SHP77 treated with DMSO at 0.1 percent for 48 hours (cell line): Measurements from ENCODE around the gene DLK1.
A peak's percentile ranks its signal among the peaks of the same experiment; 100 is the strongest.

Experiments
- DNase-seq: peaks from one replicate; lab custom pipeline; 2025; lab: John Stamatoyannopoulos, UW

The DLK1 gene

DNA sequence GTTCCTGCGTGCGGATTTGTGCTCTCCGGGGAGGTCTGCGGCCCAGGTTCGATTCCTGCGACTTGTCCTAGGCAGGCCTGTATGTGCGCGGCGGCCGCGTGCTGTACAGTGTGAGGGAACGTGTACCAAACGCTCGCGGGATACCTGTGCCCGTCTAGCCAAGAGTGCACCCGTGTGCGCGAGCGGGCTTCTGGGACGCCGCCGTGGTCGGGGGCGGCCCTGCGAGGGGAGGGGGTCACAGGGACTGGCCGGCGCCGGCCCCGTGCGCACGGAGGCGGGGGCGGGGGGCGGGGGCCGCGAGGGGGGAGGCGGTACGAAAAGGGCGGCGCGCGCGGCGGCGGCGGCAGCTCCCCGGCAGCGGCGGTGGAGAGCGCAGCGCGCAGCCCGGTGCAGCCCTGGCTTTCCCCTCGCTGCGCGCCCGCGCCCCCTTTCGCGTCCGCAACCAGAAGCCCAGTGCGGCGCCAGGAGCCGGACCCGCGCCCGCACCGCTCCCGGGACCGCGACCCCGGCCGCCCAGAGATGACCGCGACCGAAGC is at the start of gene DLK1:
TSS of gene DLK1 (plus strand) at position 343 of the 536 bp plus-strand sequence. CDS start at position 520, 177 bp downstream.
- DNase-seq: no peak

DNA sequence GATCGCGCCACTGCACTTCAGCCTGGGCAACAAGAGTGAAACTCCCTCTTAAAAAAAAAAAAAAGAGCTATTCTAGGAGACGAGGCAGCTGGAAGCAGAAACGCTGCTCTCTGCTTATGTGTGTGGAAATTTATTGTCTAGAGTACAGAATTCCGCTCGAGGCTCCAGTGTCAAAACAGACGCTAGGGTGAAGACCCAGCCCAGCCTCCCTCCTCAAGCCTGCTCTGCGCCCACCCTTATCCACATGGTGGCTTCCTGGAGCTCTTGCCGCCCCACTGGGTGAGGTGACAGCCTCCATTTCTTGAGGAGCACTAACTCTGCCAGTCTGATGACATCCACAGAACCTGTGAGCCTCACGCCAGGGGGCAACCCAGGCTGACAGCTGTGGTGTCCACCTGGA is 49.5 kb upstream of the DLK1 start:
- DNase-seq: no peak

DNA sequence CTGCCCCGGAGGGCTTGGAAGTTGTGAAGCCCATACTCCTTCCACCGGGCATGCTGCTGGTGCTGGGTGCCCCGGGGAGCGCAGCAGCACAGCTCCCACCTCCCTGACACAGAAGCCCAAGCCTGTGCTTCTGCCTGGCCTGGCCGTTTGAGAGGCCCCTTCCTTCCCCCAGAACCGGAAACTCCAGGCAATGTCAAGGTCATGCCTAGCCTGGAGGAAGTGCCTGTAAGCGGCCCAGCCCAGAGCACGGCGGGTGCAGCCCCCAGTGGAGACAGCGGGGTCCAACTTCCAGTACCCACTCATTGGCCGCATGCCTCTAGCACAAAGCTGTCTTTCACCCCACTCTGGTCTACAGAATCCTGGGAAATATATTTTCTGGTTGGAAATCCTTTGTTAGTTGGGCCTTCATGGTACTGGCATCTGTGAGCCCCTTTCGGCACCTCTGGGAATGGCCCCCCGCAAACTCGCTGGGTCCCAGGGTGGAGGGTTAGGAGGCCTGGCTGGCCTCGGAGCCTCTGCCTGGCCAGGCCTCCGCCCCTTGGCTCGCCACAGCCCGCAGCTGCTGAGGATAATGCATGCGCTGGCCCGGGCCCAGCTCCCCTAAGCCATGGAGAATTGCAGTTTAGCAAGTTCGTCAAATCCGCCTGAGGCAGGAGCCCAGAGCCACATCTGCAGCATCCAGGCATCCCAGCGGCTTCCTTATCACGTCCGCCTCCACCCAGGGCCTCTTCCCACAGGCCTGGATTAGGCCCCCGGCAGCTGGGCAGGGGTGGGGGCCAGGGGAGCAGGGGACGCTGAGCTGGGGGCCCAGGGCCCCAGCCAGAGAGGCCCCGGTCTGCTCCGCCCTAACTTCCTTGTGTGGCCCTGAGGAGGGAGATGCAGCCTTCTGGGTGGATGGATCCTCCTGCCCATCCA is 48.9 kb upstream of the DLK1 start:
- DNase-seq: no peak

DNA sequence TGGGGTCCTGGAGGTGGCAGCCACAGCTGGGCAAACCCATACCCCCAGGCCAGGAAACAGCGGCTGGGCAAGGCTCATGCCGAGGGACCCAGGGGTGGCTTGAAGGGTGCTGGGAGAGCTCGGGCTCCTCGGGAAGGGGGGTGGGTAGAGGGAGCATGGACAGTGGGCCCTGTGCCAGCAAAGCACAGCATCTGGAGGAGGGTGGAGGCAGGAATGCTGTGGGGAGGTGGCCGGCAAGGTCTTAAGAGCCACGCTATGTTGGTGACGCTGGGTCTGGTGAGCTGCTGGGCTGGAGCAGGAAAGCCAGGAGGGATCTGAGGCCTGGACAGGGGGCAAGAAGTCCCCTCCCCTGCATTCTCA is 48.2 kb upstream of the DLK1 start:
- DNase-seq: peak; percentile 38

DNA sequence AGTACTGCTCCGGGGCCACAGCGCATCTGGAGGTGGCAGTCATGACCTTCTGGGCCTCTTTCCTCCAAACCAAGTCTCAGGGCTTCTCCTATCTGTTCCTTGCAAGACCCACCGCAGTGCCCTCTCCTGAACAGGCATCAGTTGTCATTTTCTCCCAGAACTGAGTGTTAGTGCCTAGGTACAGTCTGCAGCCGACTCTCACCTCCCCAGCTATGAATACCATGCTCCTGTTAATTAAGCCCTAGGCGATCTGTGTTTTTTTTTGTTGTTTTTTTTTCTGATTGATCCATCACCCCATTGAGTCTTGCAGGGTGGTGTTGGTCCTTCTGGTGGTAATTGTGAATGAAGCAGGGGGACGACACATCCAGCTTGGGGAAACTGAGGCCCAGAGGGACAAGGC is 47.5 kb upstream of the DLK1 start:
- DNase-seq: no peak

DNA sequence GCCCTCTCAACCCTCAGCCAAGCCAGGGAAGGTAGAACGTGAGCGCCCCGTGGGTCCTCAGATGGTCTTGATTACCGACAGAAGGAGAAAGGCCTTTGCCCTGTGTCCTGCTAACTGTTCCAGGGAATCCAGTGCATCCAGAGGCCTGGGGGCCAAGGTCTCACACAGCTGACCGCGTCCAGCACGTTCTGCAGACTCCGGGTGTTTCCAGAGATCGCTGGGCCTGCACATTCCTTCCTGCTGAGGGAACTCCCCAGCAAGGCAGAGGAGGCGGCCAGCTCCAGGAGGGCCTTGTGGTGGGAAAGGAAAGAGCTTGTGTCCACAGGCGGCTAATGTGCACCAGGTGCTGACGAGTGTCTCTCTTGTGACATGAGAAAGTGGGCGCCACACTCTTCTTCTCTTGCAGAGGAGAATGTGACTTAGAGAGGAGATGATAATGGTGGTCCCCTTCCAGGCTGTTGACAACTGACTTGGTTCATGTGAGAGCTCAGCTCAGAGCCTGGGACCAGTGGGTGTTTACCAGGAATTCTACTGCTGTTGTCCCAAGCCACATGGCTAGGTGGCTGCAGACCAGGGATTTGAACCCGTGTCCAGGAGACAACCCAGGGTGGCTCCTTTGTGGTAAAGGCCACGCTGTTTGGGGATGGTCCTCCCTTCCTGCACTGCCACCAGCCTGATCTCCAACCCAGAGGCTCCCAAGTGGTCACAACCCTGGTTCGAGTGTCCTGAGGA is 46.8 kb upstream of the DLK1 start:
- DNase-seq: no peak

DNA sequence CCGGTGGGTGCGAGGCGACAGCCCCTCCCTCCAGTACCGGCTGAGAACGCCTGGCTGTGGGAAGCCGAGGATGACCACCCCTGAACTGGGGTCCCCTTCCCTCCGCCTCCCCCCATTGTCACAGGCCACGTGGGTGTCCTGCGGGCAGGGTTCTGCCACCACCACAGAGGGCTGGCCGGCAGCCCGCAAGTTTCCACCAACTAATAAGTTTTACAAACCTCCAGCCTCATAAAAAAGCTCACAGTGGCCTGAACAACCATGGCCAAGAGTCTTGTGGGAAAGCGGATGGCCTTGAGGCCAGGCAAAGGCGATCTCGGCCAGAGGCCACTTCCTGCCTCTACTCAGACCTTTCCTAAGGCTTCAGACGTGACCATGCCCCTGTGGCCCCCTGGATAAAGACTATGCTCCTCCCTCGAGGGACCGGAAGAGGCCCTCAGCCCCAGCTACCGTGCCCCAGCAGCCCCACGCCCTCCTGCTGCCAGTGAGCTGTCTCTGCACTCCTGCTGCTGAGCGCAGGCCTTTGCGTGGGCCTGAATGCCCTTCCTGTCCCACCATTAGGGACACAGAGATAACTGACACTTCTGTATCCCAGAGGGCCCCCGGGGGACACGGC is 46.1 kb upstream of the DLK1 start:
- no peak for DNase-seq

DNA sequence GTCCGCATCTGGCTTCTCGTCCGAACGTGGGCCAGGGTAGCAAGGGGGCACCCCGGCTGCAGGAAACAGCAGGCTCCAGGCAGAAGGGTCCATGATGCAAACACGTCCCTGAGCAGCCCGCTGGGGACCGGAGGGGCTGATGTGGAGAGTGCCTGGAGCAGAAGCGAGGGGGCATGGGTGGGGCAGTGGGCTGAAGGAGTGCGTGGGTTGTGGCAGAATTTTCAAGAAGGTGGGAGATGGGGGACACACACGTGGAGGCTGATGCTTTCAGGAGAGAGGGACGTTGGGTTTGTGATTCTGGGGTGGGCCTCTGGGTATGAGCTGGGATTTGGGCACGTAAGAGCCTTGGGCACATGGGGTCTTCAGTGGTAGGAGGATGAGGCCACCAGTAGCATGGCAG is 45.6 kb upstream of the DLK1 start:
- no peak for DNase-seq

DNA sequence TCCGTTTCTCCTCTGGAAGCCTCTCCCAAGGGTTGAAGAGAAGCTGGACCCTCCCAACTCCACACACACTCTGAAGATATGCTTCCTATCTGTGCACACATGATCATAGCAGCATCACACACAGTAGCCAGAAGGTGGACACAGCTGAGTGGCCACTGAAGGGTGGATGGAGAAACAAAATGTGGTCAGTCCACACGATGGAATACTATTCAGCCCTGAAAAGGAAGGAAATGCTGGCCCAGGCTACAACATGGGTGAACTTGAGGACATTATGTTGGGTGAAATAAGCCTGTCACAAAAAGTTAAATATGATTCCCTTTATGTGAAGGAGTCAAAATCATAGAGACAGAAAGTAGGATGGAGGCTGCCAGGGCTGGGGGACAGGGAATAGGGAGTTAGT is 43.9 kb upstream of the DLK1 start:
- DNase-seq: no peak

DNA sequence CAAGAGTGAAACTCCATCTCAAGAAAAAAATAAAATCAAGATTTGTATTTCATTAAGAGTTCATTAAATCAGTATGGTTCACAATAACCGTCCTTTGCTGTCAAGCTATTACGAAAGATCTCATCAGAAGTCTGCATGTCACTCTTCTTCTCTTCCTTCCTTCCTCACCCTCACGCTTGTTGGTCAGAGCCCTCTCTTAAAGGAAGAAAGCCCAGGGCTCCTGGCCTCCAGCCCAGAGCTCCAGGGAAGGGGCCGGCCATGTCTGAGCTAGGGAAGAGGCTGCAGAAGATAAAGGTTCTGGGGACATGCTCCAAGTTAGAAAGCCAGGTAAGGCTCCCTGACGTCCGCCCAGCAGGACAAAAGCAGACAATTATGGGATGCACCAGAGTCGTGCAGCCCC is 43.1 kb upstream of the DLK1 start:
- no peak for DNase-seq

DNA sequence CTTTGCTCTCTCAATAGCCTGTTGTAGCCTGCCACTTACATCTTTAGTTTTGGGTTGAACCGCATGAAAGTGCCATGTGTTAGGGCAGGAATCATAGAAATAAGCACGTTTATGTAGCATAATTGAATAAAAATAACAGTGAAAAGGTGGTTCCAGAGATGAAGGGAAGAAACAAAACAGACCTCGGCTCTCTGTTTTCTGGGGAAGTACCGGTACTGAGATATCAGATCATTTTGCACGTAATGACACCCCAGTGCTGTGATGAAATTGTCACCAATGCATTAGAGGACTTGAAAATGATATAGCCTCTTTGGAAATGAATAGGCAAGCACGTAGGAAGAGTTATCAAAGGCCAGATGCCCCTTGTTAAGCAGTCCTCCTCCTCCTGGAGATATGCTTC is 42.5 kb upstream of the DLK1 start:
- no peak for DNase-seq

DNA sequence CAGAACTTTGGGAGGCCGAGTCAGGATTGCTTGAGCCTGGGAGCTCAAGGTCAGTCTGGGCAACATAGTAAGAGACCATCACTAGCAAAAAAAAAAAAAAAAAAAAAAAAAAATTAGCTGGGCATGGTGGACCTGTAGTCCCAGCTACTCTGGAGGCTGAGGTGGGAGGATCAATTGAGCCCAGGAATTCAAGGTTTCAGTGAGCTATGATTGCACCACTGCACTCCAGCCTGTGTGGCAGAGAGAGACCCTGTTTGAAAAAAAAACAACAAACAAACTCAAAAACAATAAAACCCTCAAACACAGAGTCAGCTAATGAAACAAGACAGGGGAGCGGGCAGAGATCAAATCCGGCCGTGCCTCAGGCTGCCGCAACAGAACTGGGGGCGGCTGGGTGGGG is 41.7 kb upstream of the DLK1 start:
- no peak for DNase-seq

DNA sequence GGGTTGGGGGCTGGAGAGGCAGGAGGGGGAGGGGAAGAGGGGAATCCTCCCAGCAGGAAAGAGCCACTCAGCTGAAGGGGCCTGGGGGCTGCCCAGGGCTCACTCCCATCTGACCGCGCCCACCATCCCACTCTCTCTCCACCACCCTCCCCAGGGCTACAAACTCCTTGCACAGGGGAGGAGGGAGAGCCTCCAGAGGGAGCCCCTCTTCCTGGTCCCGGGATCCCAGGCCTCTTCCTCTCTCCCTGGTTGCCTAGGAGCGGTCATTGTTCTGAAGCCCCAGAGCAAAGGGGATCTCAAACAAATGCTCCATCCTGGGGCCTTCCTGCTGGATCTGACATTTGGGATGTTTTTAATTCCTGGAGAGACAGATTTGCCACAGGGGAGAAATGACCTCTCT is 39.8 kb upstream of the DLK1 start:
- DNase-seq: no peak

DNA sequence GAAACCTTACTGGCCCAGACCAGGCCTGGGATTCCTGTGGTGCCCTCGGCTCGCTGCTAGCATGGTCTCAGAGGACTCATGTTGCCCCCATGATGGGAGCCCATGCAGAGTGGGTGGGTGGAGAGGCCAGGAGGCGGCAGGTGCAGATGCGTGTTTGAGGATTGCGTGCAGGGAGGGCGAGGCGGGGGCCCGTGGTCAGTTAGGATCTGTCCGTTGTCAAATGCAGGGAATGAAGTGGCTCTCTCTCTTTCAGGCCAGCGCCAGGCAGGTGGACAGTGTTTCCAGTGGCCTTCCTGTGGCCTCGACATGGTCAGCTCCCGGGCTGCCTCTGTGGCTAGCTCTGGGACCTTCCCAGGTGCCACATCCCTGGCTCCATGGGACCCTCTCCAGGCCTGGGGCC is 39.3 kb upstream of the DLK1 start:
- DNase-seq: no peak

DNA sequence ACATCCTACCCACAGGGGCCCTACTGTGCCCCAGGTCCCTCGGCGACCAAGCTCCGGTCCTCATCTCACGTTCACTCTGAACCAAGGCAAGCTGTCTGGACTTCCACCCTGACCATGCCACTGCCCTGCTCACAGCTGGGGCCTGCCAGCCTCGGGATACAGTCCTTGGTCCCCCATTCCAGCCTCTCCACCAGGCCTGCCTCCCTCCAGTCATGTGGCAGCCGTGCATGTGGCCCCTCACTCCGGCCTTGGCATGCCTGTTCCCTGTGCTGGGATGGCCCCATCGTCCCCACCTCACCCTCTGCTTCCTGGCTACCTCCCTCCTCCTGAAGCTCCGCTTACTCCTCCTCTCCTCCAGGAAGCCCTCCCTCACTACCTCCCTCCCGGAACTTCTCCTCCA is 38.6 kb upstream of the DLK1 start:
- DNase-seq: no peak

DNA sequence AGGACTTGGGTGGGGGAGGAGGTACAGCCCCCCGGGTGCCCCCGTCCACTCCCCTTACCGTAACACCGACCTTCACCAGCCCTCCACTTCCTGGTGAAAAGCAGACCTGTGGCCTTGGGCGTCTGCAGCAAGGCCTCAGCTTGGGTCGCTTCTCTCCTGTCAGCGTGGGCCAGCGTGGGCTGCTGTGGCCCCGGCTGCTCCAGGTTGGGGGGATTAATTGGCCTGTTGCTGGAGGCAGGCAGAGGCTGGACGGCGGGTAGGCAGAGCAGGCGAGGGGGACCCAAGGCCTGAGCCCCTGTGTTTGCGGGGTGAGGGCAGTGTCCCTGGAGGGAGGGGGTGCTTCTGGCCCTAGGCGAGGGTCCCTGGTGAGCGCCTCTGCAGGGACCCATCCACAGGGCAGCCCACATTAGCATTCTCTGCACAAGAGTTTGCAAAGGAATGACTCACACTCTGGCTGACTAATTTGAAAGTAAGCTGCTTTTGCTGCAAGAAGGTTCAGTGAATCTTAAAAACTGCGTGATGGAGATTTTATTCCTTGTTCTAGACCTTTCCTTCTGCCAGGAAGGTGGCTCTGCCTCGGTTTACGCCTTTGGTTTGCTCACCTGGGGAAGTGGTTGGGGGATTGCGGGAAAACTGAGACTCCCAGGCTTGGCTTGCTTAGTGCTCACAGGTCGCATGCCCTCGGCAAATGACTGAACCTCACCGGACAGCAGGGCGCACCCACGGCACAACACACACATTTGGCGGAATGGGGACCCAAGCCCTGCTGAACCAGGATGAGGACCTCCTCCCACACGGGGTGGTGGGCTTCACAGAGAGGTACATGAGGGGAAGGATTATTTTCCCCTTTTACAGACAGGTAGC is 37.9 kb upstream of the DLK1 start:
- no peak for DNase-seq

DNA sequence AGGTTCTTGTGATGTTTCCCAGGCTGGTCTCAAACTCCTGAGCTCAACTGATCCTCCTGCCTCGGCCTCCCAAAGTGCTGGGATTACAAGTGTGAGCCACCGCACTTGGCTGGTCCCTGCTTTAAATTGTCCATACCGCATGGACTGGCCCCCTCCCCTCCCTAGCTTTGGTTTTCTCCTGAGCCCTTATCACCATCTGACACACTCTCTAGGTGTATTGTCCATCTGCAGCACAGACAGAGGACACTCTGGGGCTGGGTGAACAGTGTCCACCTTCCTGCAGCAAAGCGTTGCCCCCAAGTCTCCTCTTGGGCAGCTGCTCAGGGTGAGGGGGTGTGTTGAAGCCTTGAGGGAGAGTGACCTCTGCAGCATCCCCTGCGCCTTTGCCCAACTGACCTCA is 36.0 kb upstream of the DLK1 start:
- DNase-seq: no peak

DNA sequence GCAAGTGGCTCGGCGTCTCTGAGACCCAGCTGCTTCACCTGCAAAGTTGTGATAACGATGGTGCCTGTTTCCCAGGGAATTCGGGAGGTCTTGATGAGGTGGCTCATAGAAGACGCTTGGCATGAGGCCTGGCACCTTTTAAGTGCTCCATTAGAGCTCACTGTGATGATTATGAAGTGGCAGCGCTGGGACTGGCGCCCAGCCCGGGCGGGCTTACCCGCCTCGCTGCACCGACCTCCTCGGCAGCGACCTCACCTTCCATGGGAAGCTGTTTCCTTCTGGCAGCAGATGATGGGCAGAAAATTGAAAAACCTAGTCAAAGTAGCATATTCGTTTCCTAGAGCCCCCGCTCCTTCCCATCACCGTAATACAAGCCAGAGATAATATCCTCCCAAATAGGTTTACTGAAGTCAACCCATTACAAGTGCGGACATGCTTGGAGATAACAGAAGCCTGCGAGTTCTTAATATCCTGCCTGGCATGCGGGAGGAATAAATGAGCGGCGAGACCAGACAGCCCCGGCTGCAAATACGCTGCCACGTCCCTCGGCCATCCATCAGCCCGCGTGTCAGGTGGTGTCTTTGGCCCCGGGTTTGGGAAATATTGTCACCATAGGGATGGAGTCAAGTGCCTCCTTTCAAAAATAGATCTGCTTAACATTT is 35.2 kb upstream of the DLK1 start:
- DNase-seq: no peak

DNA sequence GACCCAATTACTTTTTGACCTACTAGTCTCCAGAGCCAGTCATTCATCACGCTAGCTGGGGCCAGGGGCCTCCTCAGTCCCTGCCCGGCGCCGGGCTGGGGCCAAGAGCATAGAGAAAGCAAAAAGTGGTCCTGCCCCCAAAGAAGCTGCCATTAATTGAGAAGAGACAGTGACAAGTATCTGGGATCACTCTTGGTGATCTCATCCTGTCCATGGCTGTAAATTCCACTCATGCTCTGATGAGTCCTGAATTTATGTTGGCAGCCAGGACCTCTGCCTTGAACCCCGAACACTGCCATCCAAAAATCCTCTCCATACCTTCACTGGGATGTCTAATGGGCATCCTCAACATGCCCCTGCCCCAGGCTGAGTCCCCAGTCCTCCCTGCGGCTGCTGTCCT is 34.4 kb upstream of the DLK1 start:
- no peak for DNase-seq

DNA sequence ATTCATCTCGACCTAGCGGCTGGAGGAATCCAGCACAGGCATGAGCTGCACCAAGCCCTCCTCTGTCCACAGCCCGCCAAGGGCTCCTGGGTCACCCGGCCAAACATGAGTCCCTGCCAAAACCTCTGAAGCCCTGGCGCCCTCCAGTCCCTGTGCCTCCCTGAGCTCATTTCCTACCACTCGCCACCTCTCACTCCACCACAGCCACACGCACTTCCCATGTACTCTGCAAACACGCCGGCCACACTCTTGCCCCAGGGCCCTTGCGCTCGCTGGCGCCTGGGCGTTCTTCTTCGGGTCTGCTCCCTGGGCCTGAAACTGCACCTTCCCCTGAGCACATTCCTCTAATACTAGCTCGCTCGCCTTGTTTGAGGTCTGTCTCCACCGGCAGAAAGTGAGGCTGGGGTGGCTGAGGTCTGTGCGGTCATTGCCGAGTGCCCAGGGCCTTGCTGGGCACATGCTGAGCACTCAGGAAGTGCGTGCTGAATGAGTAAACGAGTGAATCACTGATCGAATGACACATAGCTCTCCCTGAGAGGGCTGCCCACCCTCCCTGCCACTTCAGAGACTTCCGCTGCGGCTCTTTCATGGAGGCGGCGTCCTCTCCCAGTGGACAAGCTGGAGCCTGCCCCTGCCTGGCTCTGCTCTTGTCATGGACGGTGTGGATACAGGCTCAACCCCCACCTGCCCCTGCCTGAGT is 33.7 kb upstream of the DLK1 start:
- DNase-seq: peak; percentile 92
